ENCODE data around the gene CTNNA3. TPM values are rescaled to one million over a fixed set of nuclear protein-coding genes. Genes with fewer than 3 reads are reported as not detected.

Gene CTNNA3
- total RNA-seq, 2 donors from 2014 or later = under 0.01 to 0.33 TPM

DNA sequence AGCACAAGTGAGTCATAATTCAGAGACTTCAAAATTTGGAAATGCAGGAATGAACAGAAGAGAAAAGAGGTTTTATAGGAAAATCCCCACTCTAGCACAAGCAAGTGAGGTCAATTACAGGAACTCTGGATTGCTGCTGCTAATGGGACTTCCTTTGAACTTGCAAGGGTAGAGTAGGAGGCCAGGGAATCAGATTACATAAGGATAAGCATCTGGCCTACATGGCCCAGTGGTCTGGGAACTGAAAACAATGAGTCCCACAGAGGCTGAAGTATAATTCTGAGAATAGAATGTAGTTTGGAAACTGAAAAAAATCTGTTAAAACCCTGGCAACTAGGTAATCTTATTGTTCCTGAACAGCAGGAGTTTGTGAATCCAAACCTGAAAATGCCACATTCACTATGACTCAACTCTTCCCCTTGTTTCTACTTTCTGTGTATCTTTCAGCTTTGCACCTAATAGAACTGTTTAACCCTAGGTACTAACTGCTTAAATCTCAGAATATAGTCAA, 66.5 kb downstream of the CTNNA3 start:
- no peaks in the 10 kb centered on the region for H3K4me1 ChIP-seq
- TF ChIP-seq POLR2A (IDR thresholded peaks at IDR 0.05) = no peak
- TF ChIP-seq, protein P1, sequence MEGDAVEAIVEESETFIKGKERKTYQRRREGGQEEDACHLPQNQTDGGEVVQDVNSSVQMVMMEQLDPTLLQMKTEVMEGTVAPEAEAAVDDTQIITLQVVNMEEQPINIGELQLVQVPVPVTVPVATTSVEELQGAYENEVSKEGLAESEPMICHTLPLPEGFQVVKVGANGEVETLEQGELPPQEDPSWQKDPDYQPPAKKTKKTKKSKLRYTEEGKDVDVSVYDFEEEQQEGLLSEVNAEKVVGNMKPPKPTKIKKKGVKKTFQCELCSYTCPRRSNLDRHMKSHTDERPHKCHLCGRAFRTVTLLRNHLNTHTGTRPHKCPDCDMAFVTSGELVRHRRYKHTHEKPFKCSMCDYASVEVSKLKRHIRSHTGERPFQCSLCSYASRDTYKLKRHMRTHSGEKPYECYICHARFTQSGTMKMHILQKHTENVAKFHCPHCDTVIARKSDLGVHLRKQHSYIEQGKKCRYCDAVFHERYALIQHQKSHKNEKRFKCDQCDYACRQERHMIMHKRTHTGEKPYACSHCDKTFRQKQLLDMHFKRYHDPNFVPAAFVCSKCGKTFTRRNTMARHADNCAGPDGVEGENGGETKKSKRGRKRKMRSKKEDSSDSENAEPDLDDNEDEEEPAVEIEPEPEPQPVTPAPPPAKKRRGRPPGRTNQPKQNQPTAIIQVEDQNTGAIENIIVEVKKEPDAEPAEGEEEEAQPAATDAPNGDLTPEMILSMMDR (IDR thresholded peaks at IDR 0.05) = no peak
- DNase-seq (no peak), ATAC-seq (no peak)
- no peaks in the 10 kb centered on the region for H3K36me3 ChIP-seq (replicated peaks in 1 of 2; ENCODE audit: insufficient read depth in 1 of 2, low read depth in 2 of 2)
- no peaks in the 10 kb centered on the region for H3K27me3 ChIP-seq
- intact Hi-C loops (cut with DNase I) = no loop called here
- no peak overlapping the region for H3K4me3 ChIP-seq
- no peaks in the 10 kb centered on the region for H3K9me3 ChIP-seq
- no peak overlapping the region for H3K27ac ChIP-seq

DNA sequence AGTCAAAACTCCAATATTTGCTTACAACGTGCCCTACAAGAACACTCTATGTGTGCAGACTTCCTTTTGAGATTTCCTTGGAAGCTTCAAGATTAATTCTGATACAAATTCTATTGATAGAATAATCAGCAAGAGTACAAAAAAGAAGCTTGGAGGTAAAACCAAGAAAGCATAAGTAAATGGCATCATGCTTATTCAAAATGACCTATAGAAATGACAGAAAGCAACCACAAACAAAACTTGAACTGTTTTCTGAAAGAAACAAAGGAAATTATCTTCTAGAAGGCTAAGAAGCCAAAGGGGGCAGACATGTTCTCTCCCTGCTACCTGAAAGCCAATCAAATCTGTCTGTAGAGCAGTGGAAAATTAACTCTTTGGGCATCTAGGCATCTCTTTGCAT, 73.0 kb downstream of the CTNNA3 start:
- Histone ChIP-seq H3K4me1 (no peaks in the 10 kb centered on the region), H3K36me3 (replicated peaks in 1 of 2; ENCODE audit: insufficient read depth in 1 of 2, low read depth in 2 of 2) (no peaks in the 10 kb centered on the region), H3K9me3 (no peaks in the 10 kb centered on the region), H3K27me3 (no peaks in the 10 kb centered on the region), H3K4me3 (no peak overlapping the region), H3K27ac (no peak overlapping the region)
- WGBS, 2 donors = 70 to 76% methylated on average over 1 of the region's 1 CpG
- DNase-seq = no peak
- ATAC-seq = no peak
- TF ChIP-seq POLR2A (IDR thresholded peaks at IDR 0.05) = no peak
- TF ChIP-seq, protein P1 (IDR thresholded peaks at IDR 0.05) = no peak
- intact Hi-C loops (cut with DNase I) = no loop called here

DNA sequence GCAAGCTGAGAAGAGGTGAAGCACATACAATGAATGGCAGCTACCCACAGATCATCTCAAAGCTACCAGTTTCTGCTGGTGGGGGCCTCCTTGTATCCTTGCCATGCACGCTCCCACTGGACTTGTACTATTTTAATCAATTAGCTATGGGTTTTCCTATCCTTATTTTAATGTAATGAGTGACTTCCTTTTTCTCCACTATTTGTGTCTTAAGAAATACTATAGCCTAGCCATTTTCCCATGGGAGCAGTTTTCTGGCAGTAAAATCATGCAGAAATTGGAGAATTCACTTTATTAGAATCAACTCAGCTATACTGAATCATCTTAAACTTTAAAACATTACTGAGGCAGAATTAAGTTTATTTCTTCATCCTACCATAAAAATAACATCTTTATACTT, 73.5 kb downstream of the CTNNA3 start:
- TF ChIP-seq, protein P1 (IDR thresholded peaks at IDR 0.05) = no peak
- TF ChIP-seq POLR2A (IDR thresholded peaks at IDR 0.05) = no peak
- no peaks in the 10 kb centered on the region for H3K27me3 ChIP-seq
- WGBS, 2 donors = 76 to 88% methylated on average over 1 of the region's 1 CpG
- no peak for ATAC-seq
- no peak overlapping the region for H3K27ac ChIP-seq
- no peaks in the 10 kb centered on the region for H3K4me1 ChIP-seq
- DNase-seq = no peak
- no peak overlapping the region for H3K4me3 ChIP-seq
- H3K36me3 ChIP-seq (replicated peaks in 1 of 2; ENCODE audit: insufficient read depth in 1 of 2, low read depth in 2 of 2) = no peaks in the 10 kb centered on the region
- intact Hi-C loops (cut with DNase I) = no loop called here
- no peaks in the 10 kb centered on the region for H3K9me3 ChIP-seq

DNA sequence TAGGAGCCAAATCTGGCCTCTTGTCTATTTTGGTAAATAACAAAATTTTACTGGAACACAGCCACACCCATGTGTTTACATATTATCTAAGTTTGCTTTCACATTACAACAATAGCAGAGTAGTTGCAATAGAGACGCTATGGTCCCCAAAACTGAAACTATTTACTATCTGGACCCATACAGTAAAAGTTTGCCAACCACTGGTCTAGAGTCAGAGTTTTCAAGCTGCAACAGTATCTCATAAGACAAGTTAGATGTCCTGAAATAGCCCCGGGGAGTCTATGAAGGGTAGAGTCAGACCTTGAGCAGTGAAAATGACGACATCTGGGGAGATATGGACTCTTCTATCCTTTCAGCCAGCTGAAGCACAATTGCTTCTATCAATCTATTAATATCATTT, 74.2 kb downstream of the CTNNA3 start:
- DNase-seq (no peak), ATAC-seq (no peak)
- Histone ChIP-seq H3K4me3 (no peak overlapping the region), H3K9me3 (no peaks in the 10 kb centered on the region), H3K27ac (no peak overlapping the region), H3K27me3 (no peaks in the 10 kb centered on the region), H3K4me1 (no peaks in the 10 kb centered on the region), H3K36me3 (replicated peaks in 1 of 2; ENCODE audit: insufficient read depth in 1 of 2, low read depth in 2 of 2) (no peaks in the 10 kb centered on the region)
- intact Hi-C loops (cut with DNase I) = no loop called here
- 66 to 76% methylated on average over 3 of the region's 3 CpGs for WGBS, 2 donors
- TF ChIP-seq, protein P1 (IDR thresholded peaks at IDR 0.05) = no peak
- TF ChIP-seq POLR2A (IDR thresholded peaks at IDR 0.05) = no peak

DNA sequence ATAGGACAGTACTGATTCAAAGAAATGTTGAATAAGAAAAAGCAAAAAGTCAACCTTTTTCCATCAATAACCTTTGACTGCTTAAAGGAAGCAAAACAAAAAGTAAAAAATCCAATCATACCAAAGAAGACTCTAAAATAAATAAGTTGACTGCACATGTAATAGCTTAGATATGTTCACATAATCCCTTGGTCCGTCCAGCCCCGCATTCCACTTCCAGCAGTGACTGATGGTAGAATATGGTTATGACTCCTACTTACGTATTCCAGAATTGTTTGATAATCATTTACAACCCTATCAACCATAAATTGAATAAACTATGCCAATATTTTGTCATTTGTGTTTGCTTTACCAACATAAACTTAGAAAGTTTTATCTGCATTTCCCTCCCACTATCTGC, 77.9 kb downstream of the CTNNA3 start:
- Histone ChIP-seq H3K27ac (no peak overlapping the region), H3K4me3 (no peak overlapping the region), H3K36me3 (replicated peaks in 1 of 2; ENCODE audit: insufficient read depth in 1 of 2, low read depth in 2 of 2) (no peaks in the 10 kb centered on the region), H3K27me3 (no peaks in the 10 kb centered on the region), H3K9me3 (no peaks in the 10 kb centered on the region), H3K4me1 (no peaks in the 10 kb centered on the region)
- ATAC-seq (no peak), DNase-seq (no peak)
- intact Hi-C loops (cut with DNase I) = no loop called here
- TF ChIP-seq POLR2A (IDR thresholded peaks at IDR 0.05) = no peak
- TF ChIP-seq, protein P1 (IDR thresholded peaks at IDR 0.05) = no peak
- WGBS, 2 donors = 57 to 67% methylated on average over 3 of the region's 3 CpGs
